Gastrocnemius medialis (tissue), 4 donors: Measurements from ENCODE around the gene KIF1A. TPM values are rescaled to one million over a fixed set of nuclear protein-coding genes. Genes with fewer than 3 reads are reported as not detected.

Experiments
- ATAC-seq, 2 donors: fragments of 150-250 bp; one replicate each; pipeline ENCODE4 v1.9.1; 2016
- DNase-seq, 2 donors: peaks; one replicate each; pipeline ENCODE4 v3.0.0-alpha.2; 2019
- H3K27ac ChIP-seq, 4 donors: fragments of 200-600 bp; sonication (generic); 1 replicate in 1 of 4; 2 replicates in 3 of 4; pipeline ENCODE4 v1.5.1; 2016 to 2018; ENCODE audit warnings: mild to moderate bottlenecking in 2 of 4, moderate library complexity in 1 of 4
- H3K27me3 ChIP-seq, 3 donors: fragments of 200-600 bp; sonication (generic) in 2 of 3; 1 replicate in 1 of 3; 2 replicates in 2 of 3; pipeline versions ENCODE4 v1.5.1 to v1.6.0; 2016 to 2019; ENCODE audit warnings: mild to moderate bottlenecking in 1 of 3, moderate library complexity in 1 of 3
- H3K36me3 ChIP-seq, 2 donors: fragments of 200-600 bp; sonication (generic) in 1 of 2; one replicate each; pipeline ENCODE4 v1.5.1; 2017 to 2018
- H3K4me1 ChIP-seq, 2 donors: fragments of 200-600 bp; sonication (generic) in 1 of 2; one replicate each; pipeline ENCODE4 v1.5.1; 2016 to 2017; ENCODE audit warnings: mild to moderate bottlenecking in 2 of 2
- H3K4me3 ChIP-seq, 4 donors: fragments of 200-600 bp; sonication (generic) in 3 of 4; 1 replicate in 1 of 4; 2 replicates in 3 of 4; pipeline ENCODE4 v1.5.1; 2016 to 2019; ENCODE audit warnings: mild to moderate bottlenecking in 2 of 4
- H3K9me3 ChIP-seq, 3 donors: fragments of 200-600 bp; sonication (generic) in 2 of 3; 1 replicate in 1 of 3; 2 replicates in 2 of 3; pipeline ENCODE4 v1.5.1; 2016 to 2019
- CTCF ChIP-seq, 5 experiments: fragments of 450-650 bp in 3 of 5; fragments of 200-600 bp in 2 of 5; sonication (generic) in 2 of 5; IDR thresholded peaks in 4 of 5; conservative IDR thresholded peaks in 1 of 5; 1 replicate in 4 of 5; 2 replicates in 1 of 5; pipeline ENCODE4 v1.5.1; 2016 to 2019; ENCODE audit warnings: antibody characterized with exemption in 5 of 5, mild to moderate bottlenecking in 3 of 5, moderate library complexity in 3 of 5
- POLR2A ChIP-seq, 2 donors: fragments of 450-650 bp; IDR thresholded peaks; one replicate each; pipeline ENCODE4 v1.6.1; 2017; ENCODE audit warnings: antibody characterized with exemption in 2 of 2, mild to moderate bottlenecking in 2 of 2, moderate library complexity in 2 of 2
- in situ Hi-C, 4 donors: fragments of 200-750 bp; cut with MboI; loops; one replicate each; pipeline versions ENCODE4 v1.15.0 to v1.8.0; 2017; ENCODE audit warnings: low sequenced_read_pairs in 4 of 4
- intact Hi-C: fragments of 100-400 bp; cut with DNase I; formaldehyde crosslinking; loops from one replicate; pipeline ENCODE4 v1.15.1; 2023; ENCODE audit warnings: low total_unique reads
- total RNA-seq, 4 donors: library from RNA; depleted of rRNA; stranded (reverse); fragments of >200 nt; gene quantifications; one replicate each; pipeline versions ENCODE4 v1.1.0 to v1.2.3, GENCODE V29; 2016

KIF1A gene
- total RNA-seq, 4 donors from 2014 or later, result 0.05 to 0.33 (median 0.09) TPM; not detected in 1

GRCh38 chr2:240785424-240786335 lies 34.3 kb downstream of the KIF1A start:
- H3K4me1 ChIP-seq, result no peaks in the 10 kb centered on the region
- H3K27ac ChIP-seq, result no peak overlapping the region
- H3K4me3 ChIP-seq, result no peak overlapping the region
- H3K27me3 ChIP-seq, result peaks cover 0 to 22% (median 2%) of the 10 kb centered on the region in 3 donors
- H3K9me3 ChIP-seq, result no peaks in the 10 kb centered on the region
- TF ChIP-seq CTCF (IDR thresholded peaks at IDR 0.05 in 4 of 5, conservative IDR thresholded peaks at IDR 0.05 in 1 of 5), result no peak
- TF ChIP-seq POLR2A (IDR thresholded peaks at IDR 0.05), result no peak
- in situ Hi-C loops (no loop called here), intact Hi-C loops (no loop called here)
- ATAC-seq (no peak), DNase-seq (no peak)
- no peaks in the 10 kb centered on the region for H3K36me3 ChIP-seq

- Histone ChIP-seq H3K27ac (no peak overlapping the region), H3K36me3 (no peaks in the 10 kb centered on the region), H3K9me3 (no peaks in the 10 kb centered on the region), H3K4me1 (no peaks in the 10 kb centered on the region), H3K27me3 (peaks cover 7 to 26% (median 9%) of the 10 kb centered on the region in 3 donors), H3K4me3 (no peak overlapping the region)
- intact Hi-C loops, result no loop called here
- ATAC-seq (no peak), DNase-seq (no peak)
- TF ChIP-seq CTCF (IDR thresholded peaks at IDR 0.05 in 4 of 5, conservative IDR thresholded peaks at IDR 0.05 in 1 of 5) (no peak), POLR2A (IDR thresholded peaks at IDR 0.05) (no peak)
- in situ Hi-C loops, result no loop called here
These were observed 35.2 kb downstream of the KIF1A start for GRCh38 chr2:240784629-240785423.

- no peak for TF ChIP-seq CTCF (IDR thresholded peaks at IDR 0.05 in 4 of 5, conservative IDR thresholded peaks at IDR 0.05 in 1 of 5)
- no peak for TF ChIP-seq POLR2A (IDR thresholded peaks at IDR 0.05)
- no peak overlapping the region for H3K27ac ChIP-seq
- H3K4me1 ChIP-seq, result no peaks in the 10 kb centered on the region
- H3K36me3 ChIP-seq, result no peaks in the 10 kb centered on the region
- DNase-seq (no peak), ATAC-seq (no peak)
- in situ Hi-C loops (no loop called here), intact Hi-C loops (no loop called here)
- no peaks in the 10 kb centered on the region for H3K9me3 ChIP-seq
- peaks cover 12 to 30% (median 14%) of the 10 kb centered on the region in 3 donors for H3K27me3 ChIP-seq
- H3K4me3 ChIP-seq, result no peak overlapping the region
These were observed 36.0 kb downstream of the KIF1A start for GRCh38 chr2:240783819-240784621.

- no peak overlapping the region for H3K27ac ChIP-seq
- no peak for TF ChIP-seq CTCF (IDR thresholded peaks at IDR 0.05 in 4 of 5, conservative IDR thresholded peaks at IDR 0.05 in 1 of 5)
- no peak for TF ChIP-seq POLR2A (IDR thresholded peaks at IDR 0.05)
- no peaks in the 10 kb centered on the region for H3K4me1 ChIP-seq
- no peaks in the 10 kb centered on the region for H3K36me3 ChIP-seq
- no peaks in the 10 kb centered on the region for H3K9me3 ChIP-seq
- intact Hi-C loops (no loop called here), in situ Hi-C loops (no loop called here)
- DNase-seq, result no peak
- no peak for ATAC-seq
- H3K27me3 ChIP-seq, result peaks cover 12 to 30% (median 14%) of the 10 kb centered on the region in 3 donors
- no peak overlapping the region for H3K4me3 ChIP-seq
These were observed 36.9 kb downstream of the KIF1A start for GRCh38 chr2:240782886-240783818.
